Measurements from ENCODE around the gene CDH1.
"Not testable (repeated sequence)": the region's sequence is repeated elsewhere in the genome, so short reads cannot be mapped to it uniquely, and the experiment has no call there.

Gene CDH1

DNA sequence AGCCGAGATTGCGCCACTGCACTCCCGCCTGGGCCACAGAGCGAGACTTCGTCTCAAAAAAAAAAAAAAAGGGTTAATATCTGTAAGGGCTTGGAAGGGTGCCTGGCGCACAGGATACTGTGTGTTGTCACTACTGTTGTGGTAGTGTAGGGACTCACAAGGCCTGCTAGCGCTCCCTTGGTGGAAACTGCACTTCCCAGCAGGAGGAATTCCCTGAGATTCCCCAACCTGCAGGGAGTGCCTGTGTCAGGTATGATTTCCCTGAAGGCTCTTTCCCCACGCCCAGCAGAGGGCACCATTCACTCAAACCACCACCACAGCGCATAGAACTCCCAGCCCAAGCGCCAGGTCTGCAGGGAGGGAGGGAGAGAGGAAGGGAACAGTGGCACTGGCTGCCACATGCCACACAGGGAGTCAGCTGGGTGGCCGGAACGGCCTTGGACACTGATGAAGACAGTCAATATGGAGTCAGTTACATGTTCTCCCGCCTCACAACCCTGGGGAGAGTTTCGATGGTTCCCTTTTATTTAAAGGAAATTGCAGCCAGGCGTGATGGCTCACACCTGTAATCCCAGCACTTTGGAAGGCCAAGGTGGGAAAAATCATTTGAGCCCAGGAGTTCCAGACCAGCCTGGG lies 32.7 kb upstream of the CDH1 start:
- no peak for DNase-seq (ENCODE audit: low read depth)
- H3K4me3 ChIP-seq (ENCODE audit: low read length), result no peak overlapping the region
- TF ChIP-seq, protein P1, sequence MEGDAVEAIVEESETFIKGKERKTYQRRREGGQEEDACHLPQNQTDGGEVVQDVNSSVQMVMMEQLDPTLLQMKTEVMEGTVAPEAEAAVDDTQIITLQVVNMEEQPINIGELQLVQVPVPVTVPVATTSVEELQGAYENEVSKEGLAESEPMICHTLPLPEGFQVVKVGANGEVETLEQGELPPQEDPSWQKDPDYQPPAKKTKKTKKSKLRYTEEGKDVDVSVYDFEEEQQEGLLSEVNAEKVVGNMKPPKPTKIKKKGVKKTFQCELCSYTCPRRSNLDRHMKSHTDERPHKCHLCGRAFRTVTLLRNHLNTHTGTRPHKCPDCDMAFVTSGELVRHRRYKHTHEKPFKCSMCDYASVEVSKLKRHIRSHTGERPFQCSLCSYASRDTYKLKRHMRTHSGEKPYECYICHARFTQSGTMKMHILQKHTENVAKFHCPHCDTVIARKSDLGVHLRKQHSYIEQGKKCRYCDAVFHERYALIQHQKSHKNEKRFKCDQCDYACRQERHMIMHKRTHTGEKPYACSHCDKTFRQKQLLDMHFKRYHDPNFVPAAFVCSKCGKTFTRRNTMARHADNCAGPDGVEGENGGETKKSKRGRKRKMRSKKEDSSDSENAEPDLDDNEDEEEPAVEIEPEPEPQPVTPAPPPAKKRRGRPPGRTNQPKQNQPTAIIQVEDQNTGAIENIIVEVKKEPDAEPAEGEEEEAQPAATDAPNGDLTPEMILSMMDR (conservative IDR thresholded peaks at IDR 0.05; ENCODE audit: low read depth, low read length), result peak; percentile 95

DNA sequence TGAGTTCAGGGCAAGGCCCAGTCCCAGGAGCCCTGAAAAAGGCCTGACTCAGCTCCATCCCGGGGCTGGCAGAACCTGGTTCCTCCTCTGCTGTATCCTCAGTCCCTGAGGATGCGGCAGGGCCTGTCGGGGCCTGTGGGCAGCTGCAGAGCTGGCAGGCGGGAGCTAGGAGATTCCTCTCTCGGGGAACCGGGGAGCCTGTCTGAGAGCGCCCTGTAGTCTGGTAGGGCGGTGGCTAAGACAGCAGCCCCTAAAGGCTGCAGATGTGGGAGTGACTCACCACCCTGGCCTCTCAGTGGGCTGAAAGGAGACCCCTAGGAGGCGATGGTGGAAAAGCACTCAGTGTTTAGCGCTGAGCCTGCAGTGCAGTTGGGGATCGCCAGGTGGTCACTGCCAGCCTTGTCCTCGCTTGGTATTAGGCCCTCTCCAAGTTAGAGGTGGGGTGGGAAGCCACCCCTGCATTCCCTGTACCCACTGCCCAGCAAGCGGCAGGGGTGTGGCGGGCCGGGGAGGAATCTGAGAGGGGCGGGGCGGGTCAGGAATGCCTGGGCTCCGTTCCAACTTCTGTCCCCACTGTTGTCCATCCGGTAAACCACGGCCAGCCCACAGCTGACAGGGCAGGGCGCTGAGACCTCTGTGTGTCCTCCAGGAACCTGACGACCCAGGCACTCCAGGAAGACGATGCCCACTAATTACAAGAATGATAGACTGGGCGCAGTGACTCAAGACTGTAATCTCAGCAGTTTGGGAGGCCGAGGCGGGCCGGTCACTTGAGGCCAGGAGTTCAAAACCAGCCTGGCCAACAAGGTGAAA lies 29.5 kb upstream of the CDH1 start:
- peak; percentile 51 for DNase-seq (ENCODE audit: low read depth)
- no peak overlapping the region for H3K4me3 ChIP-seq (ENCODE audit: low read length)
- TF ChIP-seq, protein P1 (conservative IDR thresholded peaks at IDR 0.05; ENCODE audit: low read depth, low read length), result peak; percentile 58

DNA sequence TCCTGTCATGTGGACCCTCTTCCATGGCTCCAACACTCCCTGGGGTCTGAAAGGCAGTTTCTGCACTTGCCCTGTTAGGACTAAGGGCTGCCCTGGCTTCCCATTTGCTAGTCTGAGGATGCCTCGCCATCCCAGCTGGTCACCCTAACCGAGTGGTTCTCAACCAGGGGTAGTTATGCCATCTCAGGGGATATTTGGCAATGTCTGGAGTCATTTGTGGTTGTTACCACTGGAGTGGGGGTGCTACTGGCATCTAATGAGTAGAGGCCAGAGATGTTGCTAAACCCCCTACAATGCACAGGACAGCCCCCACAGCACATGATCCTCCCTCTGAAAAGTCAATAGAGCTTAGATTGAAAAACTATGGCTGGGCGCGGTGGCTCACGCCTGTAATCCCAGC lies 26.9 kb upstream of the CDH1 start:
- no peak overlapping the region for H3K4me3 ChIP-seq (ENCODE audit: low read length)
- TF ChIP-seq, protein P1 (conservative IDR thresholded peaks at IDR 0.05; ENCODE audit: low read depth, low read length), result no peak
- no peak for DNase-seq (ENCODE audit: low read depth)

DNA sequence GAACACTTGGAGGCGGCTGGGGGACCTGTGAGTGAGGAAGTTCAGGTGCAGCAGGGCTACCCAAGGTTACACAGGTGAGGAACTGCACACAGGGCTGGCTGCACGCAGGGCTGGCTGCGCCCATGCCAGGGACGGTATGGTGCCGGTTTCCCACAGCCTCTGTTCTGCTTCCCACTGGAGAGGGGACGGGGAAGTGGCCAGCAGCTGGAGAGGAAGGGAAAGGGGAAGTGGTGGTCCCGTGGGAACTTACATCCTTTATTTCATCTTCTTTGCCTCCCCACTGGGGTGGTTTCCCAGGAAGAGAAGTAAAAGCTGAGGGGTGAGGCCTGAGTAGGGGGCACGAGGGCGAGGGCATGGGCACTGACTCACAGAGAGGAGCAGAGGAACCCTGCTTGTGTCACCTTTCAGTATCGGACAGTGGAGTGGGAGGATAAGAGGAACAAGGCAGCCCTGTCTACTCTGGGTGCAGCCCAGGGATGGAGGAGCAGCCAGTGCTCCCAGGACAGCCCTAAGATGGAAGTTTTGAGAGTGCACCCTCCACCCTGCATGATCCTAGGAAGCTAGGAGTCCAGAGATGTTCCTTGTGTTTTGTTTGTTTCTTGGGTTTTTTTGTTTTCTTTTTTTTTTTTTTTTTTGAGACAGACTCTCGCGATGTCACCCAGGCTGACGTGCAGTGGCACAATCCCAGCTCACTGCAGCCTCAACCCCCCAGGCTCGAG lies 25.5 kb upstream of the CDH1 start:
- H3K4me3 ChIP-seq (ENCODE audit: low read length), result no peak overlapping the region
- TF ChIP-seq, protein P1 (conservative IDR thresholded peaks at IDR 0.05; ENCODE audit: low read depth, low read length), result no peak
- DNase-seq (ENCODE audit: low read depth), result no peak

DNA sequence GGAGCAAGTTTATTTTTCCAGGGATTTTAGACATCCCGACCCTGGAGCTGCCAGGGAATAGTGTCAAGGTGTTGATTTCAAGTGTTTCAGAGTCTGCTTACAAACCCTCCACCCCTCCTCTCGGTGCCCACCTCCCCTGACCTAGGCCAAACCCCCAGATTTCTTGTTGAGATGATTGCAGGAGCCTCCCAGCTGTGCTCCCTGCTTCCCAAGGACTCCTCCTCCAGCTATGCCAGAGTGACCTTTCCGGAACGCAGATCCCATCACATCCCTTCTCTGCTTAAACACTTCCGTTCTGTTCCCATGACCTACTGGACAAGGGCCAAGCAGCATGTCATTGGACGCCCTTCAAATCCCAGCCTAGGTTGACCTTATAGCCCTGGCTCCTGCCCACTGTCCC lies 23.7 kb upstream of the CDH1 start:
- no peak for DNase-seq (ENCODE audit: low read depth)
- H3K4me3 ChIP-seq (ENCODE audit: low read length), result no peak overlapping the region
- TF ChIP-seq, protein P1 (conservative IDR thresholded peaks at IDR 0.05; ENCODE audit: low read depth, low read length), result no peak

DNA sequence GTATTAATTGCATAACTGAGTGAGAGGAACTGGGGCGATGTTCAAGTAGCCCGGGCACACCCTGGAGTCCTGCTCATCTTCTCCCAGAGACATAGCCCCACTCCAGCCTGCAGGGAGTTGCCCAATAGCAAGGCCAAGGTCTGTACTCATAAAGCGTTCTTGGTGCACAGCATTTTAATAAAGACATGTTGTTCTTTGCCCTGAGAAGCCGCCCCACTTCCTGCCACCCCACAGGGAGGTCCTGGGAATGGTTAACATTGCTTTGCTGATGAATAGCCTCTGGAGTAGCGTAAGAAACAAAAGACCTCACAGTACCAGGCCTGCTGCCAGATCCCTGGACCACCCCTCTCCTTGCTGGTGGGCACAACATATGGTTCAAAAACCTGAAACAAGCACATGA lies 21.6 kb upstream of the CDH1 start:
- TF ChIP-seq, protein P1 (conservative IDR thresholded peaks at IDR 0.05; ENCODE audit: low read depth, low read length), result no peak
- no peak for DNase-seq (ENCODE audit: low read depth)
- no peak overlapping the region for H3K4me3 ChIP-seq (ENCODE audit: low read length)

DNA sequence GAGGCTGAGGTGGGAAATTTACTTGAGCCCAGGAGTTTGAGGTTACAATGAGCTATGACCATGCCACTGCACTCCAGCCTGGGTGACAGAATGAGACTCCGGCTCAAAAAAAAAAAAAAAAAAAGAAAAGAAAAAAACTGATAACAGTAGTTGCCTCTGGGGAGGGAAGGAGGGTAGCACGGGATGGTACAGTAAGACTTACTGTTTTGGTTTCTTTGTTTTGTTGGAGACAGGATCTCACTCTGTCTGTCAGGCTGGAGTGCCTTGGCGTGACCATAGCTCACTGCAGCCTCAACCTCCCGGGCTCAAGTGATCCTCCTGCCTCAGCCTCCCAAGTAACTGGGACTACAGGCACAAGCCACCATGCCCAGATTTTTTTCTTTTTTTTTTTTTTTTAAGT lies 20.6 kb upstream of the CDH1 start:
- not testable (repeated sequence) for H3K4me3 ChIP-seq (ENCODE audit: low read length); DNase-seq (ENCODE audit: low read depth)
